ENCODE data around the gene CKS2. TPM values are rescaled to one million over a fixed set of nuclear protein-coding genes. Genes with fewer than 3 reads are reported as not detected.
A peak's percentile ranks its signal among the peaks of the same experiment; 100 is the strongest.

CKS2 gene
- polyA plus RNA-seq, 3 donors, result 68.8 to 115 (median 113) TPM

DNA sequence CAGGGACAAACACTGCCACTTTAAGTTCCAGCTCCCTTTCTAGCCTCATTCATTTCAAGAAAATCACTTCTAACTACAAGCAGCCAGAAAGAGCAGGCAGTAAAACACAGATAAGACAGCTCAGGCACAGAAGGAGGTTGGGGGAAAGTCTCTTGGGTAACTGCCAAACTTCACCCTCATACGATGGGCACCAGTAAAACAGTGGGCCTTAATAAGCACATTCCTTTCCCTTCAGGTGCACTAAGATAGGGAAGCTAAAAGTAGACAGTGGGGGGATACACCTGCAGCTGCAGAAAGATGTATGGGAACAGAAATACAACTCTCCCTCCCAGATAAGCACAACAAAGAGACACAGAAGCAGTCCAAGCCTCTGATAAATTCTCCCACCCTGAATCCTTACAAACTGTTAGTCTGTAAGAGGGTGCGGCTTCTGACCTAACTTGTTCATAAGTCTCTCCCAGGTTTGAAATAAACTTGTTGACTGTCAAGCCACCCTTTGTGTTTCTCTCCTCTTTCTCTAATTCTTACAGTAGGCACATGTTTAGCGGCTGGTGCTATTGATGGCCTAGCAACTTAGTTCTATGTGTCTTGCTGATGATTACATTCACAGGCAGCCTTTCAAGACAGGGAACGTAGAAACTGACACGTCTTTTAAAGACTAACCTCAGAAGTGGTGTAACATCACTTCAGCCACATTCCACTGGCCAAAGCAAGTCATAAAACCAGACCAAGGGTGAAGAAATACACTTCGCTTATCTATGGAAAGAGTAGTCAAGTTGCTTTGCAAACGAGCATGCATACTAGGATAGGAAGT, 6.8 kb upstream of the CKS2 start:
- no peak for DNase-seq (ENCODE audit: extremely low read depth in 1 of 11, low read depth in 9 of 11, low spot score in 4 of 11)

DNA sequence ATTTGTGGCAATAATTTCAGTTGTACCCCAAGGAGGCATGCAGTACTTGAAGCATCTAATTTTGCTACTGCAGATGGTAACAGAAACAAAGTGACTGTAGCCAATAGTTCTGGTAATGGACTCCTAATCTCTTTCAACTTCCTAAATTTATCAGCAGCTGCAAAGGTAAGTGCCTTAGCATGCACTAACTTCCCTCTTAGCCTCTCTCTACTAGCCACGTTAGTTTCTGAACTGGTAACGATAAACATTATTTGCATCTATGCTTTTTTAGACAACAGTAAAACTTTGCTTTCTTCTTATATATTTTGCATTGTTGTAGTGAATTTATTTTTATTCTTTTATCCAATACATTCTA, 6.2 kb upstream of the CKS2 start:
- no peak for DNase-seq (ENCODE audit: extremely low read depth in 1 of 11, low read depth in 9 of 11, low spot score in 4 of 11)

GRCh38 chr9:89305868-89306267, 5.1 kb upstream of the CKS2 start:
- DNase-seq (ENCODE audit: extremely low read depth in 1 of 11, low read depth in 9 of 11, low spot score in 4 of 11), result no peak

DNA sequence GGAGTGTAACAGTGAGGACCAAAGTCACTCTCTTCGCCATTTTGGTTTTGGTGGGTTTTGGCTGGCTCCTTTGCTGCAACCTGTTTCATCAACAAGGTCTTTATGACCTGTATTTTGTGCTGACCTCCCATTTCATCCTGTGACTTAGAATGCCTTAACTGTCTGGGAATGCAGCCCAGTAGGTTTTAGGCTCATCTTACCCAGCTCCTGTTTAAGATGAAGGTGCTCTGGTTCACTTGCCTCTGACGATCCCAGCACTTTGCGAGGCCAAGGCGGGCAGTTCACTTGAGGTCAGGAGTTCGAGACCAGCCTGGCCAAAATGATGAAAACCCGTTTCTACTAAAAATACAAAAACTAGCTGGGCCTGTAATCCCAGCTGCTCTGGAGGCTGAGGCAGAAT, 1.8 kb upstream of the CKS2 start:
- no peak for DNase-seq (ENCODE audit: extremely low read depth in 1 of 11, low read depth in 9 of 11, low spot score in 4 of 11)

GRCh38 chr9:89309608-89310474, 1.2 kb upstream of the CKS2 start:
- DNase-seq (ENCODE audit: extremely low read depth in 1 of 11, low read depth in 9 of 11, low spot score in 4 of 11), result peak in 1 of 11 donors; percentile 3

- DNase-seq (ENCODE audit: extremely low read depth in 1 of 11, low read depth in 9 of 11, low spot score in 4 of 11), result peak in 1 of 11 donors; percentile 12
Observed at GRCh38 chr9:89311346-89312221, 589 bp downstream of the CKS2 start.

- peak in 2 of 11 donors; percentile 18 to 30 for DNase-seq (ENCODE audit: extremely low read depth in 1 of 11, low read depth in 9 of 11, low spot score in 4 of 11)
Observed at GRCh38 chr9:89312222-89312571, 1.2 kb downstream of the CKS2 start.

DNA sequence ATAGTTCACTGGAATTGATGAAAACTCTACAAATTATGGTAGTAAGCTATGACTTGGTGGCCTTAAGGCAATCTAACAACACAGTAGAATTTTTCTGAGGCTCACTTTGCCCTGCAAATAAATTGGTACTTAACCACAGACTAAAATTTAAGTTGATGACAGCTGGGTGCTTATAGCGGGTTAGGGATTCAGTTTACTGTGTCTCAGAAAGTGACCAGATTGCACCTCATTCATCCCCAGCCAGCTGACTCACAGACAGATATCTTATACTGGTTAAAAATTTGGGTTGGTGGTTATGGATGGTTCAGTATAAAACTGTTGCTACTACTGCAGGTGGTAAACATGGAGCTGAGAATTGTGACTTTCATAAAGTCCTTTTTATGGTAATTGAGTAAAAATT, 2.8 kb downstream of the CKS2 start:
- DNase-seq (ENCODE audit: extremely low read depth in 1 of 11, low read depth in 9 of 11, low spot score in 4 of 11), result no peak

DNA sequence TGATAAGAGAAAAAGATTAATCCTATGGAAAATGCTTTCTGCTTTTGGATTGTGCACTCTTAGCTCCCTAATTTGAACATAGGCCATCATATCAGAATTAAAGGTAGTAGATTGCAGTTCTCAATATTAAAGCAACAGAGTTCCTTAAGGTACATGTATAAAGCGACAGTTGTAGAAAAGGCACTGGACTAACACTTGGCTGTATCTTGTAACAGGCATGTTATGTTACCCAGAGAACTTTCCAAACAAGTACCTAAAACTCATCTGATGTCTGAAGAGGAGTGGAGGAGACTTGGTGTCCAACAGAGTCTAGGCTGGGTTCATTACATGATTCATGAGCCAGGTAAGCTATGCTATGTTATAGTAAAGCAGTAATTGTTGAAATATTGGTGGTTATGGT, 4.0 kb downstream of the CKS2 start:
- DNase-seq (ENCODE audit: extremely low read depth in 1 of 11, low read depth in 9 of 11, low spot score in 4 of 11), result no peak

- no peak for DNase-seq (ENCODE audit: extremely low read depth in 1 of 11, low read depth in 9 of 11, low spot score in 4 of 11)
Observed at GRCh38 chr9:89315482-89315881, 4.5 kb downstream of the CKS2 start.

DNA sequence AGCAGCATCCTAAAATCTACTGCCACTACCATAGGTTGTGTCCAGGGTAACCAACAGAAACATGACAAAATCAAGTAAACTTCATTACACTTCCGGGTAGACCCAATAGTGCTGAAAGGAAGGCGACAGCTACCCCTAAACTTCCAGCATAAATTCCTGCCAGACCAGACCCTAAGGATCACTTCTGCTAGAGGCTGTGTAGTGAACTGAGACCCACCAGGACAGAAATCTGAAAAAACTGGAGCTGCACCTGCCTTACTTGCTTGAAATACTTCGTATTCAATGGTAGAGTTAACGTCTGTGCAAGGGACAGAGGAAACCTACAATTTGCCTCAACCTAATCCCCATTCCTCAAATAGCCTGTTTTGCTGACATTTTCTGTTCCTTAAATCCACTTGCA, 6.3 kb downstream of the CKS2 start:
- no peak for DNase-seq (ENCODE audit: extremely low read depth in 1 of 11, low read depth in 9 of 11, low spot score in 4 of 11)

GRCh38 chr9:89318123-89319014, 7.4 kb downstream of the CKS2 start, which contains the start of gene SECISBP2:
Gene SECISBP2 (plus strand): TSS chr9:89318500. CDS start chr9:89318577, 77 bp downstream.
- peak; percentile 85 to 95 (median 93) for DNase-seq (ENCODE audit: extremely low read depth in 1 of 11, low read depth in 9 of 11, low spot score in 4 of 11)

GRCh38 chr9:89319015-89319905, 8.3 kb downstream of the CKS2 start:
- DNase-seq (ENCODE audit: extremely low read depth in 1 of 11, low read depth in 9 of 11, low spot score in 4 of 11), result no peak

DNA sequence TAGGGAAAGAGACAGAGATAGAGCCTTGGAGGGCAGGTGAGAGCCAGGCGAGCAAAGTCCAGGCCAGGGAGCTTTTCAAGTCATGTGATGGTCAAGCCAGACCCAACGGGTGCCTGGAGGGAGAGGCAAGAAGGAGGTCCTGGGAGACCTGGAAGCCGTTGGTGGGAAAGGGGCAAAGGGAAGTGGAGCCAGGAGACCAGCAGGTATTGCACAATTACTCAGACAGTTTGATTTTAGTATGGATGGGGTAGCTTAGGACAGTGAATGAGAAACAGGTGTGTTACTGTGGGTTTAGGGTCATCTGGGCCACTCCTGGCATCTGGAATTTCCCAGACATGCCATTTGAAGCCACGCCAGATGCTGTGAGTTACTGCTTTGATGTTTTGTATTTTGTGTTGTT, 12.4 kb downstream of the CKS2 start:
- DNase-seq (ENCODE audit: extremely low read depth in 1 of 11, low read depth in 9 of 11, low spot score in 4 of 11), result no peak

DNA sequence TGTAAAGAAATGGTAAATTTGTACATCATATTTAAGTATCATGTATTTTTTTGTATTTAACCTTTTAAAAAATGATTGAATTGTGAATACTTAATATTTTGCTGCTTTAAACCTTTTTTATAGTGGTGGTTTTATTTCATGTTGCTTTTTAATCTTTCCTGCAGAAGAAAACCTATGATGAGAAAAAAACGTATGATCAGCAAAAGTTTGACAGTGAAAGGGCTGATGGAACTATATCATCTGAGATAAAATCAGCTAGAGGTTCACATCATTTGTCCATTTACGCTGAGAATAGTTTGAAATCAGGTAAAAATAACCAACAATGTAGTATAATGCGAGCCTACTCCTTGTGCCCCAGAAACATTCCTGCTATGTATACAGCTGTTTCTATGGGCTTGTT, 14.7 kb downstream of the CKS2 start:
- DNase-seq (ENCODE audit: extremely low read depth in 1 of 11, low read depth in 9 of 11, low spot score in 4 of 11), result no peak

DNA sequence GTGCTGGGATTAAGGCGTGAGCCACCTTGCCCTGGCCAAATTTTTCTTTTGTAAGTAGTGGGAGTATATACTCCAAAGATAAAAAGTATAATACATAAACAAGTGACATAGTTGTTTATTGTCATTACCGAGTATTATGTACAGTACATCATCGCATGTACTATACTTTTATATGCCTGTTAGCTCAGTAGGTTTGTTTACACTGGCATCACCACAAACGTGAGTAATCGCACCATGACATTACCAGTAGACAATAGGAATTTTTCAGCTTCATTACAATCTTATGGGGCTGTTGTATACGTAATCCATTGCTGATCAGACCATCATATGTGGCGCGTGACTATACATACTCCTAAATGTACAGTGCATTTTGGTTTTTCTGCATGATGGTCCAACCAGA, 17.1 kb downstream of the CKS2 start:
- no peak for DNase-seq (ENCODE audit: extremely low read depth in 1 of 11, low read depth in 9 of 11, low spot score in 4 of 11)

DNA sequence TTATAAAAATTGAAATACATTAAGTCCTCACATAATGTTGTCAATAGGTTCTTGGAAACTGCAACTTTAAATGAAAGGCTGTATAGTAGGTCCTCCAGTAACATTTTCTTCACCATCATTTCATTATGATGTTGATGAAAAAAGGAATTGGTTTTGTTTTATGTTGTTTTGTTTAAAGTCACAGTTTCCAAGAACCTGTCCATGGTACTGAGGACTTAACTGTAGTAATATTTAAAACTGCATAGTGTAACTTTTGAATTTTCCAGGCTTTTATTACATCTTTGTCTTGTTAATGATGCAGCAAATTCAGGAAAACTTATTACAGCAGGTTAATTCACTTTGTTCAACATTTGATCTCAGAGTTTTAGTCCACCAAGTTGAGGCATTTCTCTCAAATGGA, 18.9 kb downstream of the CKS2 start:
- no peak for DNase-seq (ENCODE audit: extremely low read depth in 1 of 11, low read depth in 9 of 11, low spot score in 4 of 11)

- no peak for DNase-seq (ENCODE audit: extremely low read depth in 1 of 11, low read depth in 9 of 11, low spot score in 4 of 11)
Observed at GRCh38 chr9:89330513-89330912, 19.5 kb downstream of the CKS2 start.

All from renal cortex interstitium (tissue), 11 donors.